Calu3 (cell line): ENCODE results near the gene CTNNBL1. TPM values are rescaled to one million over a fixed set of nuclear protein-coding genes. Genes with fewer than 3 reads are reported as not detected.

Source experiments
- BruUV-seq: library from RNA; stranded (reverse); fragments of 400-500 nt; replicated peaks from 2 replicates; lab custom pipeline; 2021; lab: Mats Ljungman, UMichigan
- CTCF ChIA-PET: fragments of 300-600 bp; sonication (Branson Sonifier 250); formaldehyde crosslinking; loops from one replicate; lab custom pipeline; 2022; ENCODE audit warnings: antibody characterized with exemption; lab: Charles Lee
- DNase-seq: peaks from one replicate; pipeline ENCODE4 v3.0.0; 2022
- H3K27ac Mint-ChIP-seq: one replicate; pipeline ENCODE4 v1.8.0; 2022; ENCODE audit warnings: mixed read lengths; ENCODE audit not compliant: unreplicated experiment
- H3K27me3 Mint-ChIP-seq: one replicate; pipeline ENCODE4 v1.8.0; 2022; ENCODE audit warnings: mixed read lengths; ENCODE audit not compliant: unreplicated experiment
- H3K36me3 Mint-ChIP-seq: one replicate; pipeline ENCODE4 v1.8.0; 2022; ENCODE audit warnings: mild to moderate bottlenecking, moderate library complexity, mixed read lengths; ENCODE audit not compliant: insufficient read depth, unreplicated experiment
- H3K4me1 Mint-ChIP-seq: one replicate; pipeline ENCODE4 v1.8.0; 2022; ENCODE audit warnings: mild to moderate bottlenecking, low read depth, mixed read lengths; ENCODE audit not compliant: unreplicated experiment
- H3K4me3 Mint-ChIP-seq: one replicate; pipeline ENCODE4 v1.8.0; 2022; ENCODE audit warnings: mild to moderate bottlenecking, low read depth, moderate library complexity, mixed read lengths; ENCODE audit not compliant: unreplicated experiment
- H3K9me3 Mint-ChIP-seq: one replicate; pipeline ENCODE4 v1.8.0; 2022; ENCODE audit warnings: low read depth, mixed read lengths; ENCODE audit not compliant: unreplicated experiment
- intact Hi-C: fragments of 100-400 bp; cut with micrococcal nuclease; formaldehyde crosslinking; loops from one replicate; pipeline ENCODE4 v1.10.0; 2022; ENCODE audit not compliant: unreplicated experiment
- total RNA-seq: library from RNA; stranded (reverse); gene quantifications from 2 replicates; pipeline ENCODE4 v1.2.3, GENCODE V29; 2022
- TF ChIP-seq, protein P1 (sequence below): fragments of 200-600 bp; IDR thresholded peaks from one replicate; pipeline ENCODE4 v1.8.0; 2022; ENCODE audit warnings: antibody characterized with exemption; ENCODE audit not compliant: unreplicated experiment

The CTNNBL1 gene
- total RNA-seq, 1 experiment from 2014 or later = 106 TPM

- CTCF ChIA-PET = no interaction called here
- BruUV-seq = no TSS peak
- TF ChIP-seq, protein P1, sequence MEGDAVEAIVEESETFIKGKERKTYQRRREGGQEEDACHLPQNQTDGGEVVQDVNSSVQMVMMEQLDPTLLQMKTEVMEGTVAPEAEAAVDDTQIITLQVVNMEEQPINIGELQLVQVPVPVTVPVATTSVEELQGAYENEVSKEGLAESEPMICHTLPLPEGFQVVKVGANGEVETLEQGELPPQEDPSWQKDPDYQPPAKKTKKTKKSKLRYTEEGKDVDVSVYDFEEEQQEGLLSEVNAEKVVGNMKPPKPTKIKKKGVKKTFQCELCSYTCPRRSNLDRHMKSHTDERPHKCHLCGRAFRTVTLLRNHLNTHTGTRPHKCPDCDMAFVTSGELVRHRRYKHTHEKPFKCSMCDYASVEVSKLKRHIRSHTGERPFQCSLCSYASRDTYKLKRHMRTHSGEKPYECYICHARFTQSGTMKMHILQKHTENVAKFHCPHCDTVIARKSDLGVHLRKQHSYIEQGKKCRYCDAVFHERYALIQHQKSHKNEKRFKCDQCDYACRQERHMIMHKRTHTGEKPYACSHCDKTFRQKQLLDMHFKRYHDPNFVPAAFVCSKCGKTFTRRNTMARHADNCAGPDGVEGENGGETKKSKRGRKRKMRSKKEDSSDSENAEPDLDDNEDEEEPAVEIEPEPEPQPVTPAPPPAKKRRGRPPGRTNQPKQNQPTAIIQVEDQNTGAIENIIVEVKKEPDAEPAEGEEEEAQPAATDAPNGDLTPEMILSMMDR = no peak
- Mint-ChIP-seq H3K36me3 (no peaks in the 10 kb centered on the region), H3K9me3 (no peaks in the 10 kb centered on the region), H3K27me3 (no peaks in the 10 kb centered on the region), H3K27ac (no peak overlapping the region), H3K4me3 (no peak overlapping the region), H3K4me1 (no peaks in the 10 kb centered on the region)
- DNase-seq = no peak
- intact Hi-C loops = no loop called here
These were observed 83.5 kb downstream of the CTNNBL1 start for GRCh38 chr20:37777012-37777950.

GRCh38 chr20:37777988-37778659 lies 84.3 kb downstream of the CTNNBL1 start:
- TF ChIP-seq, protein P1 = no peak
- H3K27me3 Mint-ChIP-seq = no peaks in the 10 kb centered on the region
- no TSS peak for BruUV-seq
- CTCF ChIA-PET = no interaction called here
- DNase-seq = no peak
- H3K4me3 Mint-ChIP-seq = no peak overlapping the region
- no peaks in the 10 kb centered on the region for H3K4me1 Mint-ChIP-seq
- H3K27ac Mint-ChIP-seq = no peak overlapping the region
- H3K9me3 Mint-ChIP-seq = no peaks in the 10 kb centered on the region
- no peaks in the 10 kb centered on the region for H3K36me3 Mint-ChIP-seq
- intact Hi-C loops = no loop called here

GRCh38 chr20:37781626-37782025 lies 87.8 kb downstream of the CTNNBL1 start:
- no peaks in the 10 kb centered on the region for H3K27me3 Mint-ChIP-seq
- H3K4me3 Mint-ChIP-seq = no peak overlapping the region
- no peaks in the 10 kb centered on the region for H3K9me3 Mint-ChIP-seq
- CTCF ChIA-PET = interaction anchor here (0.5 to 0.6 kb wide), 2 partner anchors 227 to 407 kb away, joined by 3 to 5 read pairs; no protein-coding TSS in a partner anchor
- H3K36me3 Mint-ChIP-seq = no peaks in the 10 kb centered on the region
- TF ChIP-seq, protein P1 = no peak
- H3K4me1 Mint-ChIP-seq = no peaks in the 10 kb centered on the region
- DNase-seq = no peak
- H3K27ac Mint-ChIP-seq = no peak overlapping the region
- intact Hi-C loops = no loop called here
- no TSS peak for BruUV-seq

DNA sequence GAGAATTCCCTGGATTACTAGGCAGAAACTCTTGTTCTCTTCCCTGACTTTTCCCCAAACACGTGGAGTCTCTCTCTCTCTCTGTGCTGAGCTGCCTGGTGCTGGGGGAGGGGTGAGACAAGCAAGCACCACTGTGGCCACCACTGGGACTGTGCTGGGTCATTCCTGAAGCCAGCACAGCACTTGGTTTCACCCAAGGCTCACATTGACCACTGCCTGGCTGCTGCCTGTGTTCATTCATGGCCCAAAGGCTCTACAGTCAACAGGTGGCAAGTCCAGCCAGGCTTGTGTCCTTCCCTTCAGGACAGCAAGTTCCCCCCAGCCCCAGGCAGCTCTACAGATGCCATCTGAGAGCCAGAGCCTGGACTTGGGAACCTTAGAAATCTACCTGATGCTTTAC lies 92.2 kb downstream of the CTNNBL1 start:
- Mint-ChIP-seq H3K4me3 (no peak overlapping the region), H3K4me1 (no peaks in the 10 kb centered on the region), H3K36me3 (no peaks in the 10 kb centered on the region), H3K27ac (no peak overlapping the region), H3K27me3 (no peaks in the 10 kb centered on the region), H3K9me3 (no peaks in the 10 kb centered on the region)
- TF ChIP-seq, protein P1 = no peak
- CTCF ChIA-PET = no interaction called here
- intact Hi-C loops = no loop called here
- DNase-seq = no peak
- BruUV-seq = no TSS peak
